ENCODE data around the gene EBI3.

DNA sequence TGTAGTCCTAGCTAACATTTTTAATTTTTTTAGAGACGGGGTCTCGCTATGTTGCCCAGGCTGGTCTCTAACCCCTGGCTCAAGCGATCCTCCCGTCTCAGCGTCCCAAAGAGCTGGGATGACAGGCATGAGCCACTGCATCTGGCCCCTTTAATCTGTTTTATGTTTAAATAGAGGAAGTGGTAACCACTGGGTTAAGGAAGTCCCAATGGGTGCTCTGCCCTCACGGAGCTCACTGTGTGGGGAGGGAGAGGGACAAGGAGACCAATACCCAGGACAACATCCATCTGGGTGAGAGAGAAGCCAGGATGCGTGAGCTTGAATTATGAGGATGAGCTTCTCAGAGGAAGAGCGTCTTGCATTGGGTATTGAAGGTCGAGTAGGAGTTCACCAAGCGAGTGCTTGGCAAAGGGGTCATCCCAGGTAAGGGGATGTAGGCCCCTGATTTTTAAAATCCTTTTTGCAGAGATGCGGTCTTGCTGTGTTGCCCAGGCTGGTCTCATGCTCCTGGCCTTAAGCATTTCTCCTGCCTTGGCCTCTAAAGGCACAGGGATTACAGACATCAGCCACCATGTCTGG lies 31.4 kb downstream of the EBI3 start:
- TF ChIP-seq, protein P1, sequence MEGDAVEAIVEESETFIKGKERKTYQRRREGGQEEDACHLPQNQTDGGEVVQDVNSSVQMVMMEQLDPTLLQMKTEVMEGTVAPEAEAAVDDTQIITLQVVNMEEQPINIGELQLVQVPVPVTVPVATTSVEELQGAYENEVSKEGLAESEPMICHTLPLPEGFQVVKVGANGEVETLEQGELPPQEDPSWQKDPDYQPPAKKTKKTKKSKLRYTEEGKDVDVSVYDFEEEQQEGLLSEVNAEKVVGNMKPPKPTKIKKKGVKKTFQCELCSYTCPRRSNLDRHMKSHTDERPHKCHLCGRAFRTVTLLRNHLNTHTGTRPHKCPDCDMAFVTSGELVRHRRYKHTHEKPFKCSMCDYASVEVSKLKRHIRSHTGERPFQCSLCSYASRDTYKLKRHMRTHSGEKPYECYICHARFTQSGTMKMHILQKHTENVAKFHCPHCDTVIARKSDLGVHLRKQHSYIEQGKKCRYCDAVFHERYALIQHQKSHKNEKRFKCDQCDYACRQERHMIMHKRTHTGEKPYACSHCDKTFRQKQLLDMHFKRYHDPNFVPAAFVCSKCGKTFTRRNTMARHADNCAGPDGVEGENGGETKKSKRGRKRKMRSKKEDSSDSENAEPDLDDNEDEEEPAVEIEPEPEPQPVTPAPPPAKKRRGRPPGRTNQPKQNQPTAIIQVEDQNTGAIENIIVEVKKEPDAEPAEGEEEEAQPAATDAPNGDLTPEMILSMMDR (IDR thresholded peaks at IDR 0.05) = no peak
- TF ChIP-seq EZH2 (IDR thresholded peaks at IDR 0.05) = no peak

Data from neural progenitor cell (in vitro differentiated cells).